Sigmoid colon (tissue), 4 donors: Measurements from ENCODE around the gene GRID1.

ENCODE experiments used
- CTCF ChIP-seq, 4 experiments: fragments of 450-650 bp in 3 of 4; fragments of 200-600 bp in 1 of 4; IDR thresholded peaks; one replicate each; pipeline ENCODE4 v1.5.1; 2016 to 2019; ENCODE audit warnings: antibody characterized with exemption in 4 of 4, mild to moderate bottlenecking in 3 of 4, moderate library complexity in 2 of 4
- EP300 ChIP-seq, 4 donors: sonication (generic); formaldehyde crosslinking; IDR thresholded peaks; one replicate each; pipeline ENCODE4 v1.6.1; 2017; ENCODE audit warnings: antibody characterized with exemption in 4 of 4
- POLR2A ChIP-seq, 2 donors: fragments of 450-650 bp; IDR thresholded peaks; one replicate each; pipeline ENCODE4 v1.6.1; 2016; ENCODE audit warnings: antibody characterized with exemption in 2 of 2, mild to moderate bottlenecking in 2 of 2, moderate library complexity in 2 of 2
- POLR2AphosphoS5 ChIP-seq, 4 donors: sonication (generic); formaldehyde crosslinking; IDR thresholded peaks; one replicate each; pipeline ENCODE4 v1.6.1; 2017; ENCODE audit warnings: antibody characterized with exemption in 4 of 4

DNA sequence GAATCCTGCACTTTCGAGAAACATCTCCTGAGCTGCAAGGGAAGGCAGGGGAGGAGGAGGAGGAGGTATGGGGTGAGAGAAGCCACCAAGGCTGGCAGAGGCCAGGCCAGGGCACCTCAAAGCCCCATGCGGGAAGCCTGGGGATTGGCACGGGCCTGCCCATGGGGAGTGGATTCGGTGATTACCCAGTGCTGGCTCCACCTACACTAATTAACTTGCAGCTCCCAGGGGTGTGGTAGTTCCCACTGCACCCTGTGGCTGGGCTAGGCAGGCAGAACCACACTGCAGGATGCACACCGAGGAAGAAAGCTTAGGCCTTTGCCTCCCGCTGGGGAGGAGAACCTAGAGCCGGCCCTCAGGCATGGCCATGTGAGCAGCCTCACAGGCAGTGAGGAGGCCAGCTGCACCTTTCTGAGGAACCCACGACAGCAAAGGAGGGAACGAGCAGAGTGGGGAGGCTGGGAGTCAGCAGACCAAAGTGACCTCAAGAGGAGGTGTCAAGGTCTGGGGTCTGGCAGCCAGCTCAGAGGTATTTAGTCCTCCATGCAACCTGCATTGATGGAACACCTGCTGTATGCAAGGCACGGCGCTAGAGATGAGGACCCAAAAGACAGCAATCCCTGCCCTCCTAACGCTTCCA lies 27.2 kb downstream of the GRID1 start:
- TF ChIP-seq CTCF (IDR thresholded peaks at IDR 0.05) (no peak), POLR2A (IDR thresholded peaks at IDR 0.05) (no peak), EP300 (IDR thresholded peaks at IDR 0.05) (no peak), POLR2AphosphoS5 (IDR thresholded peaks at IDR 0.05) (no peak)
